ENCODE measurements around the gene CCL27.
A peak's percentile ranks its signal among the peaks of the same experiment; 100 is the strongest.

Gene CCL27

GRCh38 chr9:34625186-34625486 lies 37.3 kb downstream of the CCL27 start:
- no peak for TF ChIP-seq CTCF (IDR thresholded peaks at IDR 0.05)
- no peak overlapping the region for H3K27ac ChIP-seq
- no peak for DNase-seq (ENCODE audit: low spot score)
- no peak overlapping the region for H3K4me3 ChIP-seq

GRCh38 chr9:34624475-34625185 lies 37.8 kb downstream of the CCL27 start:
- no peak overlapping the region for H3K27ac ChIP-seq
- DNase-seq (ENCODE audit: low spot score): no peak

GRCh38 chr9:34623374-34624235 lies 38.9 kb downstream of the CCL27 start:
- TF ChIP-seq CTCF (IDR thresholded peaks at IDR 0.05): no peak
- Histone ChIP-seq H3K4me3 (peak overlapping the region; percentile 52), H3K27ac (no peak overlapping the region)
- no peak for DNase-seq (ENCODE audit: low spot score)

More at GRCh38 chr9:34624475-34625185, 37.8 kb downstream of the CCL27 start:
- no peak overlapping the region for H3K4me3 ChIP-seq
- no peak for TF ChIP-seq CTCF (IDR thresholded peaks at IDR 0.05)

- DNase-seq (ENCODE audit: low spot score): peak; percentile 96
- peak within 1 kb of the TSS; percentile 26 to 72 for H3K27ac ChIP-seq
- no peak for TF ChIP-seq CTCF (IDR thresholded peaks at IDR 0.05)
- H3K4me3 ChIP-seq: peak within 1 kb of the TSS; percentile 97
These were observed 42.1 kb downstream of the CCL27 start, which contains the start of gene DCTN3 for GRCh38 chr9:34620061-34620994. DCTN3 (minus strand) TSS chr9:34620495; CDS start chr9:34620464, 31 bp downstream.

- no peak for TF ChIP-seq CTCF (IDR thresholded peaks at IDR 0.05)
- DNase-seq (ENCODE audit: low spot score): no peak
- Histone ChIP-seq H3K4me3 (no peak overlapping the region), H3K27ac (no peak overlapping the region)
These were observed 47.3 kb downstream of the CCL27 start for GRCh38 chr9:34615132-34615531.

GRCh38 chr9:34612788-34613390 lies 49.6 kb downstream of the CCL27 start:
- peak; percentile 84 for TF ChIP-seq CTCF (IDR thresholded peaks at IDR 0.05)
- Histone ChIP-seq H3K4me3 (peak overlapping the region; percentile 87), H3K27ac (peak overlapping the region; percentile 61 to 89)
- no peak for DNase-seq (ENCODE audit: low spot score)
